Caco-2 (cell line): Measurements from ENCODE around the gene NOTO. TPM values are rescaled to one million over a fixed set of nuclear protein-coding genes. Genes with fewer than 3 reads are reported as not detected.
A peak's percentile ranks its signal among the peaks of the same experiment; 100 is the strongest.

Experiments
- BruUV-seq: library from RNA; stranded (reverse); fragments of 400-500 nt; replicated peaks from 2 replicates; lab custom pipeline; 2021; lab: Mats Ljungman, UMichigan
- CTCF ChIA-PET: fragments of 300-600 bp; sonication (Branson Sonifier 250); formaldehyde crosslinking; loops from one replicate; lab custom pipeline; 2022; ENCODE audit warnings: antibody characterized with exemption; lab: Charles Lee
- POLR2A ChIA-PET: fragments of 300-600 bp; sonication (Branson Sonifier 250); formaldehyde crosslinking; loops from one replicate; lab custom pipeline; 2022; ENCODE audit warnings: antibody characterized with exemption; lab: Charles Lee
- DNase-seq, 2 experiments: peaks; one replicate each; pipeline versions ENCODE4 v3.0.0 to v3.0.0-alpha.2; 2020 to 2022
- H3K27me3 ChIP-seq: replicated peaks from 2 replicates; pipeline ENCODE4 v1.6.0; 2011; ENCODE audit warnings: low read length; ENCODE audit not compliant: control insufficient read depth, insufficient read depth
- H3K36me3 ChIP-seq: 2 replicates; pipeline ENCODE4 v1.5.1; 2011; ENCODE audit warnings: low read length; ENCODE audit not compliant: control insufficient read depth, insufficient read depth
- H3K4me1 ChIP-seq: fragments of 250-450 bp; sonication (Bioruptor Pico); 2 replicates; pipeline ENCODE4 v1.5.1; 2020; ENCODE audit warnings: mild to moderate bottlenecking
- H3K4me3 ChIP-seq: 2 replicates; pipeline ENCODE4 v1.5.1; 2011; ENCODE audit warnings: low read depth, mild to moderate bottlenecking, control low read depth, low read length
- H3K9me3 ChIP-seq: fragments of 250-450 bp; sonication (Bioruptor Pico); 2 replicates; pipeline ENCODE4 v1.5.1; 2020; ENCODE audit warnings: mild to moderate bottlenecking, moderate library complexity
- H3K27ac Mint-ChIP-seq: one replicate; pipeline ENCODE4 v1.8.0; 2022; ENCODE audit warnings: mixed read lengths; ENCODE audit not compliant: unreplicated experiment
- H3K27me3 Mint-ChIP-seq: one replicate; pipeline ENCODE4 v1.8.0; 2022; ENCODE audit warnings: mixed read lengths; ENCODE audit not compliant: insufficient read depth, unreplicated experiment
- H3K36me3 Mint-ChIP-seq: one replicate; pipeline ENCODE4 v1.8.0; 2022; ENCODE audit warnings: mild to moderate bottlenecking, mixed read lengths; ENCODE audit not compliant: insufficient read depth, unreplicated experiment
- H3K4me1 Mint-ChIP-seq: one replicate; pipeline ENCODE4 v1.8.0; 2022; ENCODE audit warnings: low read depth, mixed read lengths; ENCODE audit not compliant: unreplicated experiment
- H3K4me3 Mint-ChIP-seq: one replicate; pipeline ENCODE4 v1.8.0; 2022; ENCODE audit warnings: mild to moderate bottlenecking, moderate library complexity, mixed read lengths; ENCODE audit not compliant: unreplicated experiment
- H3K9me3 Mint-ChIP-seq: one replicate; pipeline ENCODE4 v1.8.0; 2022; ENCODE audit warnings: mixed read lengths; ENCODE audit not compliant: unreplicated experiment
- CTCF ChIP-seq, 2 experiments: fragments of 200-600 bp in 1 of 2; IDR thresholded peaks; 1 replicate in 1 of 2; 2 replicates in 1 of 2; pipeline versions ENCODE4 v1.5.1 to v1.8.0; 2011 to 2022; ENCODE audit warnings: antibody characterized with exemption in 1 of 2, control low read depth in 1 of 2, inconsistent platforms in 1 of 2, low read depth in 1 of 2, low read length in 1 of 2, mild to moderate bottlenecking in 1 of 2, moderate library complexity in 1 of 2; ENCODE audit not compliant: insufficient read depth in 1 of 2, severe bottlenecking in 1 of 2, unreplicated experiment in 1 of 2
- intact Hi-C: fragments of 100-400 bp; cut with micrococcal nuclease; formaldehyde crosslinking; loops from one replicate; pipeline ENCODE4 v1.10.0; 2022; ENCODE audit not compliant: unreplicated experiment
- total RNA-seq: library from RNA; stranded (reverse); gene quantifications from 2 replicates; pipeline ENCODE4 v1.2.3, GENCODE V29; 2022

Gene NOTO
- total RNA-seq, 1 experiment from 2014 or later, result not detected

GRCh38 chr2:73210696-73211095 is 8.3 kb downstream of the NOTO start:
- H3K4me1 Mint-ChIP-seq, result peaks cover 7% of the 10 kb centered on the region
- H3K27me3 Mint-ChIP-seq, result no peaks in the 10 kb centered on the region
- intact Hi-C loops, result loop anchor here (5.0 kb wide), 1 partner anchor 48 kb away; no protein-coding TSS in a partner anchor
- H3K4me3 ChIP-seq, result no peak overlapping the region
- no peaks in the 10 kb centered on the region for H3K27me3 ChIP-seq
- TF ChIP-seq CTCF (IDR thresholded peaks at IDR 0.05; ENCODE audit: insufficient read depth in 1 of 2, low read depth in 1 of 2, low read length in 1 of 2, severe bottlenecking in 1 of 2, unreplicated experiment in 1 of 2), result no peak
- peaks cover 20% of the 10 kb centered on the region for H3K4me1 ChIP-seq
- ChIA-PET CTCF (interaction anchor here (1.3 kb wide), 1 partner anchor 19 kb away, joined by 4 read pairs; no protein-coding TSS in a partner anchor), POLR2A (no interaction called here)
- peaks cover 10% of the 10 kb centered on the region for H3K36me3 Mint-ChIP-seq
- H3K36me3 ChIP-seq, result no peaks in the 10 kb centered on the region
- no peak overlapping the region for H3K4me3 Mint-ChIP-seq
- no peaks in the 10 kb centered on the region for H3K9me3 ChIP-seq
- H3K9me3 Mint-ChIP-seq, result no peaks in the 10 kb centered on the region
- no peak for DNase-seq
- H3K27ac Mint-ChIP-seq, result no peak overlapping the region
- no TSS peak for BruUV-seq

- intact Hi-C loops, result loop anchor here (1.0 to 5.0 kb wide), 5 partner anchors 13 to 319 kb away; no protein-coding TSS in a partner anchor
- ChIA-PET POLR2A (interaction anchor here (0.5 to 1.9 kb wide), 4 partner anchors 20 to 322 kb away, joined by 4 to 9 read pairs (median 6); partner anchors contain the start of gene PRADC1), CTCF (interaction anchor here (0.6 to 3.2 kb wide), 24 partner anchors 10 to 325 kb away, joined by 3 to 105 read pairs (median 4); partner anchors contain the start of genes CCT7, NOTO, PRADC1 and RAB11FIP5)
- no peak for TF ChIP-seq CTCF (IDR thresholded peaks at IDR 0.05; ENCODE audit: insufficient read depth in 1 of 2, low read depth in 1 of 2, low read length in 1 of 2, severe bottlenecking in 1 of 2, unreplicated experiment in 1 of 2)
- H3K27me3 Mint-ChIP-seq, result no peaks in the 10 kb centered on the region
- DNase-seq, result no peak
- H3K27ac Mint-ChIP-seq, result no peak overlapping the region
- H3K9me3 ChIP-seq, result no peaks in the 10 kb centered on the region
- H3K4me1 Mint-ChIP-seq, result peaks cover 9% of the 10 kb centered on the region
- BruUV-seq, result no TSS peak
- no peak overlapping the region for H3K4me3 ChIP-seq
- peaks cover 10% of the 10 kb centered on the region for H3K36me3 Mint-ChIP-seq
- no peaks in the 10 kb centered on the region for H3K9me3 Mint-ChIP-seq
- H3K4me3 Mint-ChIP-seq, result no peak overlapping the region
- no peaks in the 10 kb centered on the region for H3K36me3 ChIP-seq
- H3K27me3 ChIP-seq, result no peaks in the 10 kb centered on the region
- peaks cover 20% of the 10 kb centered on the region for H3K4me1 ChIP-seq
Measured at GRCh38 chr2:73212098-73212447, 9.7 kb downstream of the NOTO start.

- DNase-seq, result peak; percentile 70 to 87
- intact Hi-C loops, result loop anchor here (1.0 to 5.0 kb wide), 5 partner anchors 13 to 320 kb away; no protein-coding TSS in a partner anchor
- POLR2A ChIA-PET, result interaction anchor here (0.5 to 1.9 kb wide), 4 partner anchors 21 to 322 kb away, joined by 4 to 9 read pairs (median 6); partner anchors contain the start of gene PRADC1
- Mint-ChIP-seq H3K27me3 (no peaks in the 10 kb centered on the region), H3K36me3 (peaks cover 10% of the 10 kb centered on the region), H3K9me3 (no peaks in the 10 kb centered on the region), H3K27ac (no peak overlapping the region), H3K4me3 (peak overlapping the region; percentile 89), H3K4me1 (peaks cover 9% of the 10 kb centered on the region)
- BruUV-seq, result no TSS peak
- no peak overlapping the region for H3K4me3 ChIP-seq
- TF ChIP-seq CTCF (IDR thresholded peaks at IDR 0.05; ENCODE audit: insufficient read depth in 1 of 2, low read depth in 1 of 2, low read length in 1 of 2, severe bottlenecking in 1 of 2, unreplicated experiment in 1 of 2), result peak; percentile 95
- H3K36me3 ChIP-seq, result no peaks in the 10 kb centered on the region
- no peaks in the 10 kb centered on the region for H3K9me3 ChIP-seq
- peaks cover 20% of the 10 kb centered on the region for H3K4me1 ChIP-seq
- no peaks in the 10 kb centered on the region for H3K27me3 ChIP-seq
- CTCF ChIA-PET, result interaction anchor here (0.6 to 3.2 kb wide), 25 partner anchors 10 to 325 kb away, joined by 3 to 105 read pairs (median 4); partner anchors contain the start of genes CCT7, NOTO, PRADC1 and RAB11FIP5
Measured at GRCh38 chr2:73212448-73213176, 10.2 kb downstream of the NOTO start.
